Stimulated activated CD4-positive, alpha-beta T cell treated with anti-CD3 and anti-CD28 coated beads, Interleukin-12 subunit alpha, Interleukin-12 subunit beta, amount 100 ng/mL, for 4 hours (primary cell): ENCODE data around the gene NDUFAF8.

Experiments used
- DNase-seq: peaks from one replicate; pipeline ENCODE4 v3.0.0-alpha.2; 2020

Gene NDUFAF8

GRCh38 chr17:81254955-81255717 is 16.0 kb downstream of the NDUFAF8 start:
- DNase-seq: no peak

- DNase-seq: no peak
These were observed 17.5 kb downstream of the NDUFAF8 start for GRCh38 chr17:81256616-81257015.

GRCh38 chr17:81257533-81257932 is 18.4 kb downstream of the NDUFAF8 start:
- DNase-seq: no peak

GRCh38 chr17:81258292-81258691 is 19.2 kb downstream of the NDUFAF8 start:
- DNase-seq: no peak

GRCh38 chr17:81259058-81259605 is 20.0 kb downstream of the NDUFAF8 start:
- DNase-seq: no peak

- DNase-seq: no peak
These were observed 21.1 kb downstream of the NDUFAF8 start for GRCh38 chr17:81260171-81260570.

GRCh38 chr17:81260641-81261040 is 21.5 kb downstream of the NDUFAF8 start:
- no peak for DNase-seq

- no peak for DNase-seq
These were observed 22.0 kb downstream of the NDUFAF8 start for GRCh38 chr17:81261096-81261495.

GRCh38 chr17:81261582-81262336 is 22.6 kb downstream of the NDUFAF8 start:
- DNase-seq: no peak

- DNase-seq: no peak
These were observed 24.5 kb downstream of the NDUFAF8 start for GRCh38 chr17:81263371-81264181.

GRCh38 chr17:81264640-81265039 is 25.5 kb downstream of the NDUFAF8 start:
- no peak for DNase-seq

GRCh38 chr17:81265576-81265975 is 26.5 kb downstream of the NDUFAF8 start:
- no peak for DNase-seq

GRCh38 chr17:81267390-81268067 is 28.4 kb downstream of the NDUFAF8 start:
- DNase-seq: no peak

GRCh38 chr17:81270279-81270678 is 31.2 kb downstream of the NDUFAF8 start:
- no peak for DNase-seq

- no peak for DNase-seq
These were observed 32.1 kb downstream of the NDUFAF8 start for GRCh38 chr17:81271226-81271625.

GRCh38 chr17:81272616-81273015 is 33.5 kb downstream of the NDUFAF8 start:
- no peak for DNase-seq

- no peak for DNase-seq
These were observed 34.8 kb downstream of the NDUFAF8 start for GRCh38 chr17:81273698-81274470.

GRCh38 chr17:81274471-81274855 is 35.3 kb downstream of the NDUFAF8 start:
- DNase-seq: no peak

GRCh38 chr17:81276781-81277180 is 37.7 kb downstream of the NDUFAF8 start:
- no peak for DNase-seq

GRCh38 chr17:81277421-81277820 is 38.3 kb downstream of the NDUFAF8 start:
- DNase-seq: no peak

GRCh38 chr17:81277946-81278693 is 39.0 kb downstream of the NDUFAF8 start:
- no peak for DNase-seq
